Measurements from ENCODE around the gene ANTKMT.

ANTKMT gene

GRCh38 chr16:682493-683395, 38.2 kb upstream of the ANTKMT start:
- no peak for TF ChIP-seq TAF1 (IDR thresholded peaks at IDR 0.05; ENCODE audit: borderline replicate concordance, insufficient read depth, low read length)
- TF ChIP-seq FOXP2 (optimal IDR thresholded peaks at IDR 0.05; ENCODE audit: borderline replicate concordance, extremely low read depth, extremely low read length, insufficient read depth): no peak
- no peak for TF ChIP-seq SIN3A (IDR thresholded peaks at IDR 0.05; ENCODE audit: borderline replicate concordance, insufficient read depth, low read length)
- TF ChIP-seq REST (IDR thresholded peaks at IDR 0.05; ENCODE audit: insufficient read depth in 1 of 2, low read depth in 2 of 2, low read length in 2 of 2): no peak
- no peak for TF ChIP-seq POLR2AphosphoS5 (IDR thresholded peaks at IDR 0.05; ENCODE audit: low read depth, low read length)

- TF ChIP-seq POLR2AphosphoS5 (IDR thresholded peaks at IDR 0.05; ENCODE audit: low read depth, low read length) (no peak), REST (IDR thresholded peaks at IDR 0.05; ENCODE audit: insufficient read depth in 1 of 2, low read depth in 2 of 2, low read length in 2 of 2) (no peak), SIN3A (IDR thresholded peaks at IDR 0.05; ENCODE audit: borderline replicate concordance, insufficient read depth, low read length) (no peak), TAF1 (IDR thresholded peaks at IDR 0.05; ENCODE audit: borderline replicate concordance, insufficient read depth, low read length) (no peak), FOXP2 (optimal IDR thresholded peaks at IDR 0.05; ENCODE audit: borderline replicate concordance, extremely low read depth, extremely low read length, insufficient read depth) (no peak)
Observed at GRCh38 chr16:683396-684070, 37.4 kb upstream of the ANTKMT start.

- TF ChIP-seq SIN3A (IDR thresholded peaks at IDR 0.05; ENCODE audit: borderline replicate concordance, insufficient read depth, low read length): no peak
- TF ChIP-seq TAF1 (IDR thresholded peaks at IDR 0.05; ENCODE audit: borderline replicate concordance, insufficient read depth, low read length): no peak
- TF ChIP-seq FOXP2 (optimal IDR thresholded peaks at IDR 0.05; ENCODE audit: borderline replicate concordance, extremely low read depth, extremely low read length, insufficient read depth): no peak
- TF ChIP-seq POLR2AphosphoS5 (IDR thresholded peaks at IDR 0.05; ENCODE audit: low read depth, low read length): no peak
- no peak for TF ChIP-seq REST (IDR thresholded peaks at IDR 0.05; ENCODE audit: insufficient read depth in 1 of 2, low read depth in 2 of 2, low read length in 2 of 2)
Observed at GRCh38 chr16:684071-684794, 36.7 kb upstream of the ANTKMT start, which contains the start of gene JMJD8. JMJD8 (minus strand) TSS chr16:684334; CDS start chr16:684319, 15 bp downstream.

DNA sequence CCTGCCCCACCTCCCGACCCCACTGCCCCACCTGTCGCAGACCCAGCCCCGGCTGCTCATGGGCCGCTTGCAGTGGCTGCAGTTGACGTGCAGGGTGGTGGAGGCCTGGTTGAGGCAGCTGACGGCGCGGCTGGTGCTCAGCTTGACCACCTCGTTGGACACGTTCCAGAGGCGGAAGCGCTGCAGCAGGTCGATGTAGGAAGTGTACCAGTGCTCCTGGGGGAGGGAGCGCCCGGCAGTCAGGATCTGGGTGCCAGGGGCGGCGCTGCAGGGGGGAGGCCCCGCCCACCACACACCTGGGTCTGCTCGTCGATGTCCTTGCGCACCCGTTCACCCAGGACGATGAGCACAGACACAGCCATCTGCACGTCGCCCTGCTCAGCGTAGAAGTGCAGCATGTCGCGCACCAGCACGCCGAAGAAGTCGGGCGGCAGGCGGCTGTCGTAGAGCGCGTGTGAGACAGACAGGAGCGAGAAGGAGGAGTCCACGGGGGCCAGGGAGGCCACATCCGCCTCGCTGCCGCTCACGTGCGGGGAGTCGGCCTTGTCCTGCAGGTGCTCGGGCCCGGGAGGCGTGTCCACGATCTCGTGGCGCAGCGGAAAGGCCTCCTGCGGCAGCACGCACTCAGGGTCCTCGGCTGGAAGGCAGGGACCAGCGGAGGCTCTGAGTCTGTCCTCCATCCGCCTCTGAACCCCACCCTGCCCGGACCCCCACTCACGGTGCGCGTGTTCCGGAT, 35.8 kb upstream of the ANTKMT start:
- TF ChIP-seq FOXP2 (optimal IDR thresholded peaks at IDR 0.05; ENCODE audit: borderline replicate concordance, extremely low read depth, extremely low read length, insufficient read depth) (no peak), POLR2AphosphoS5 (IDR thresholded peaks at IDR 0.05; ENCODE audit: low read depth, low read length) (no peak), REST (IDR thresholded peaks at IDR 0.05; ENCODE audit: insufficient read depth in 1 of 2, low read depth in 2 of 2, low read length in 2 of 2) (no peak), TAF1 (IDR thresholded peaks at IDR 0.05; ENCODE audit: borderline replicate concordance, insufficient read depth, low read length) (no peak), SIN3A (IDR thresholded peaks at IDR 0.05; ENCODE audit: borderline replicate concordance, insufficient read depth, low read length) (no peak)
